Limb (tissue), 2 donors: ENCODE results near the gene TAT.
"Not testable (repeated sequence)": the region's sequence is repeated elsewhere in the genome, so short reads cannot be mapped to it uniquely, and the experiment has no call there.

Experiments
- DNase-seq, 2 donors: peaks; one replicate each; pipeline ENCODE4 v3.0.0-alpha.2; 2016; ENCODE audit errors: extremely low spot score in 2 of 2

The TAT gene

GRCh38 chr16:71576971-71577370 lies at the start of gene TAT:
TSS of gene TAT (minus strand) at chr16:71577092. CDS start at chr16:71576415, 677 bp downstream.
- no peak for DNase-seq

DNA sequence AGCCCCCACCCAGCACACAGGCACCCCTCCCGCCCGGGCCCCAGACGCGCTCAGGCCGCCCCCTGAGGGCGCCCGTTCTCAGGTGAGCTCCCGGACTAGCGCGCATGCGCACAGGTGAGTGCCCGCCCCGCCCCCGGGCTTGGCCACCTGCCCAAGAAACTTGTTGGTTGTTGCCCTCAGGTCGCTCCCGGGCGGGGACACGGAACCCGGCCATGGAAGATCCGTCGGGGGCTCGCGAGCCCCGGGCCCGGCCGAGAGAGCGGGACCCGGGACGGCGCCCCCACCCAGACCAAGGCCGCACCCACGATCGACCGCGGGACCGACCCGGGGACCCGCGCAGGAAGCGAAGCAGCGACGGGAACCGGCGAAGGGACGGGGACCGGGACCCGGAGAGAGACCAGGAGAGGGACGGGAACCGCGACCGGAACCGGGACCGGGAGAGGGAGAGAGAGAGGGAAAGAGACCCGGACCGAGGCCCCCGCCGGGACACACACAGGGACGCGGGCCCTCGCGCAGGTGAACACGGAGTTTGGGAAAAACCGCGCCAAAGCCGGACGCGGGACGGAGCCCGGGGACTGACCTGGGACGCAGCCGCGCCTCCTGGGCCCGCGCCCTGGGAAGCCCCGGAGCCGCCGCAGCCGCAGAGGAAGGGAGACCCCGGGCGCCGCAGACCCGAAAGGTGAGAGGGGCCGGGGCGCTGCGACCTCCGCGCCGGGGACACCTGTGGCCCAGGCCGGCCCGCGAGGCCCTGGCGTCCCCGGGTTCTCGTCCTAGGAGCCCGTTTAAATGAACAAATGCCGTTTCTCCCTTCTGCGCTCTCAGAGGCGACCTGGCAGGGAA lies 49.3 kb upstream of the TAT start, which contains the start of gene MARVELD3:
Gene MARVELD3, plus strand, starts transcription at position 167 of the 840 bp plus-strand sequence. Its CDS starts 46 bp downstream, at position 213.
- DNase-seq, result peak in 1 of 2 donors; percentile 61

GRCh38 chr16:71625113-71625850 lies 48.4 kb upstream of the TAT start:
- no peak for DNase-seq

GRCh38 chr16:71623597-71623996 lies 46.7 kb upstream of the TAT start:
- no peak for DNase-seq

DNA sequence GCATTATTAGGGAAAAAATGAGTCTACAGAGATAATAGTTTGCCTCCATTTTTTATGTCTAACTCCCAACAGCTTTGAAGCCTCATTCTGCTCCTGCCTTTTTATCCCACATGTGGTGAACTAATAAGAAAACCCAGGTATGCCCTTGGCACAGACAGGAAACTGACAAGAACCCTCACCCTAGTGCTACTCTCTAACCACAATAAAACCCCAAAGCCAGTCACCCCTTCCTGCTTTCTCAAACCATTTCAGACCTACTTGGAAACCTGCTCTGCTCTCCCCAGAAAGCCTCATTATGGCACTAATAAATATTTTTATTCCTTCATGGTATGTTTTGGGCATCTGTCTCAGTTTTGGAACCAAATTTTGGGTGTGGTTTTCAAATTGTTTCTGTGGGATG lies 45.2 kb upstream of the TAT start:
- DNase-seq, result no peak

DNA sequence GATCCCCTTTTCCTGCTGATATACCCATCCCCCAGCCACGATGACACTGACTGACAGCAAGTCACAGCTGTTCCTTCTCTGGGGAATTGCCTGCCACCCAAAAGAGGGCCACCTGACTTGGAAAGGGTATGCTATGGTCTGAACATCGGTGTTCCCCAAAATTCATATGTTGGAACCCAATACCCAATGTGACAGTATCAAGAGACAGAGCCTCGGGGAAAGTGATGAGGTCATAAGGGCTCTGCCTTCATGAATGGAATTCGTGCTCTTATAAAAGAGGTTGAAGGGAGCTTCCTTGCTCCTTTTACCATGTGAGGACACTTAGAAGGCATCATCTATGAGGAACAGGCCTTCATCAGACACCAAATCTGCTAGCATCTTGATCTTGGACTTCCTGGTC lies 41.5 kb upstream of the TAT start:
- DNase-seq, result no peak

GRCh38 chr16:71614956-71615355 lies 38.1 kb upstream of the TAT start:
- not testable (repeated sequence) for DNase-seq

DNA sequence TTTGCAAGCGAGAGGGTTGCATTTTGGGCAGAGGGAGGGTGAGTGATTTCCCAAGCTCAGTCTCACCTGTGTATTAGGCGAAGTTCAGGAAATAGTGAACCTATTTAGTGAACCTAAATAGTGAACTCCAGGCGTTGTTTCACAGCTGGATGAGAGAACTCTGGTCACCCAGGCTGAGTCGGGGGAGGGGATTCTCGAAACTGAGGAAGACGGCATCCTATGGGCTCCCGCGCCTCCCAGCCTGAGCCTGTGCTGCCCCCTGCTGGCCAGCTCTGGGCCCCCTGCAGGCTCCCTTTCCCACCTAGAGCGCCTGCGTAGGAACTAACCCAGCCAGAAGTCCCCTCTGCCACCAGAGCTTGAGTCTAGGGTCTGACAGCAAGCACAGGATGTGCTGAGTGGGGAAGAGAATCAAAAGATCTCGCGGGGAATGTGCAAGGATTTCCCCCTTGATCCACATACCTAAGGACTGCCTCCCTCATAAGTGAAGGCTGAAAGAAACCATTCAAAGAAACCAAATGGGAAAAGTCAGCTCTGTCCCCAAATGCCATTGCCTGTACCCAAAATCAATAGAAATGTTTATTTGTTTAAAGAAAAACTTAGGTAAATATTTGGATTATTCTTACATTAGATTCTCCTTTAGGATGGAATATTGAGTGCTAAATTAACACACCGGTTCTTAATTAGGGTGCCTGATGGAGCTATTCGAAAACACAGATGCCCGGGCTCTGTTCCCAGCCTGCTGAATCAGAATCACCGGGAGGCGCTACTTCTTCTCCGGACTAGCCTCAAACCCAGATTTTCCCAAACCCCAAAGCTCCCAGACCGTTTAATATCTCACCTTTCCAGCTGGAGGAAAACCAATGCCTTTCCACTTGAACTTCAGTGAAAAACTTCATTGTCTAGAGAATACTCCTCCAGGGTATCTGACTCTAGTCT lies 34.3 kb upstream of the TAT start:
- DNase-seq, result peak; percentile 26 to 86

DNA sequence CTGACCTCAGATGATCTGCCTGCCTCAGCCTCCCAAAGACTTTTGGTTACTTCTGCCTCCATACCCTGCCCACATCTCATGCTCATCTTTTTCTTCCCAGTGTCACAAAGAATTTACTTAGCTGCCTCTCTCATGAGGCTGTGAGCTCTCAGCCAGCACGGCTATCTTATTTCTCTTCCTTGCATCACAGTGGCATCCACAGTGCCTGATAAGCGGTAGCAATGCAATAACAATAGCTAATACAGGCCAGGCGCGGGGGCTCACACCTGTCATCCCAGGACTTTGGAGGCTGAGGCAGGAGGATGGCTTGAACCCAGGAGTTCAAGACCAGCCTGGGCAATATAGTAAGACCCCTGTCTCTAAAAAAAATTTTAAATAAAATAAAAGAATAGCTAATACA lies 33.6 kb upstream of the TAT start:
- no peak for DNase-seq

DNA sequence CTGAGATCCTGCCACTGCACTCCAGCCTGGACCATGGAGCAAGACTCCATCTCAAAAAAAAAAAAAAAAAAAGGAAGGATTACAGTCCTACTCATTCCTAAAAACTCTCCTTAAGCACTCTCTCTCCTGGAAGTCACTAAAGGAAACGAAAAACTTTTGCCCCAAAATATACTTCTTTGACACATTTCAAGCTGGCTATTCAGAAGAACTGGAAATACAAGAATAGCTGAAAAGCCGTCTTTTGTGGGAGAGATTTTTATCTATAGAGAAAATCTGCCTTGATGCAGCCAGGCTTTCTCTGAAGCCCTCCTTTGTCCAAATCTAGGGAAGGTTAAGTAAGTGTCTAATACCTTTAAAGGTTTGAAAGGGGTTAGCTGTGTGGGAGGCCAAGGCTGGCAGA lies 32.2 kb upstream of the TAT start:
- no peak for DNase-seq

DNA sequence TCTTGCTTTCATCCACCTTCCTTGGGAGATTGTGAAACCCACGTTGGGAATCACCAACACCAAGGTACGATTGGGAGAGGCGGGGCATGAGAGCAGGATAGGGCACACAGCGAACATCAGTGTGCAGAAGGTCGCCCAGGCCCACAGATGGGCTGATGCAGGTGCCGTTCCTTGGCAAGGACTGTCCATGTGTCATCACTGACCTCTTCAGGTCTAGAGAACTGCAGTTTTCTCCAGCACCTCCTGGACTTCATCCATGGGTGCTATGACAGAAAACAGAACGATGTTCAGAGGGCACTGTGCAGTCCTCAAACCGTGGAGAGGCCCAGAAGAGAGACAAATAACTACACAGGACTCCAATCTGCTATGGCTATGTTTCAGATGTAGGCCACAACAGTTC lies 23.9 kb upstream of the TAT start:
- no peak for DNase-seq

DNA sequence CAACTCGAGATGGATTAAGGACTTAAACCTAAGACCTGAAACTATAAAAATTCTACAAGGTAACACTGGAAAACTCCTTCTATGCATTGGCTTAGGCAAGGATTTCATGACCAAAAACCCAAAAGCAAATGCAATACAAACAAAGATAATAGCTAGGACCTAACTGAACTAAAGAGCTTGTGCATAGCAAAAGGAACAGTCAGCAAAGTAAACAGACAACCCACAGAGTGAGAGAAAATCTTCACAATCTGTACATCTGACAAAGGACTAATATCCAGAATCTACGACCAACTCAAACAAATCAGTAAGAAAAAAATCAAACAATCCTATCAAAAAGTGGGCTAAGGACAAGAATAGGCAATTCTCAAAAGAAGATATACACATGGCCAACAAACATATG lies 21.5 kb upstream of the TAT start:
- DNase-seq, result not testable (repeated sequence)

DNA sequence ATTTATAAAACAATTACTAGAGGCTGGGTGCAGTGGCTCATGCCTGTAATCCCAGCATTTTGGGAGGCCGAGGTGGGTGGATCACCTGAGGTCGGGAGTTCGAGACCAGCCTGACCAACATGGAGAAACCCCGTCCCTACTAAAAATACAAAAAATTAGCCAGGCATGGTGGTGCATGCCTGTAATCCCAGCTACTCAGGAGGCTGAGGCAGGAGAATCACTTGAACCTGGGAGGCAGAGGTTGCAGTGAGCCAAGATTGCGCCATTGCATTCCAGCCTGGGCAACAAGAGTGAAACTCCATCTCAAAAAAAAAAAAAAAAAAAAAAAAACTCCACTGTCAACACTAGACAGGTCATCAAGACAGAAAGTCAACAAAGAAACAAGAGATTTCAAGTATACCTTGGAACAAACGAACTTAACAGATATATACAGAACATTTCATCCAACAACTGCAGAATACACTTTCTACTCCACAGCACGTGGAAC lies 18.5 kb upstream of the TAT start:
- DNase-seq, result not testable (repeated sequence)

- DNase-seq, result no peak
These were observed 17.2 kb upstream of the TAT start for GRCh38 chr16:71594000-71594646.

DNA sequence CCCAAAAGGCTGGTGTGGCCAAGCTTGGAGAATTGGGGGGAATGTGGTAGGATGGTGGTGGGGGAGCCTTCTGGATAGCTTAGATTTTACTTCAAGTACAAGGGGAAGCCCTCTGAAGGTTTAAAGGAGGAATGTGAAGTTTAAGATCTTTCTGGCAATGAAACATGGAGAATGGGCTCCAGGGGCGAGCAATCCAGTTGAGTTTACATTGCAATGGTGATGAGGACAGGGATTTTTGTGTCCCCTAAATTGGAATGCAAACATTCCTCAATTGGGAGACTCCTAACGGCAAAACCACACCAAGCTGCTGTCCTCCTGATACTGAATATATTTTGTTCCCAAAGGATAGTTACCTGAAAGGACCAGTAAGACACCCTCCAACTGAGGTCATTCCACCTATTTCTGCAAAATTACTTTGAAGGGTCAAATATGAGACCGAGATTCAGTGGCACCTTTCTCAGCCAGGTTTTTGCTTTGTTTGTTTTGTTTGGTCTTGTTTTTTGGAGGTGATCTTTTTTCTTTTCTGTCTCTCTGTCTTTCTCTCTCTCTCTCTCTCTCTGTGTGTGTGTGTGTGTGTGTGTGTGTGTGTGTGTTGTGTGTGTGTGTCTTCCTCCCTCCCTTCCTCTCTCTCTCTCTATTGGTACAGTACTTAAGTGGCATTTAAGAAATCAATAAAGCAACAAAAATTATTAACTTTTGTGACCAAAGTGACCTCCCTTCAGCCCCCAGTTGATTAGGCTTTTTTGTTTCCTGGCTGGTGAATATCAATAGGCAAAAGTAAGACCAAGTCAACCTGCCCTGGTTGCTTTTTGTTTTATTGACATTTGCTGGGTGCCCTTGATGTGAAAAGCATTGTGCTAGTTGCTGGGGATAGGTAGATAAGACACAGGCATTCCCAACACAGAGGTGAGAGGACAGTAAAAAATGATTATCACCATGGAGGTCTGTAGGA lies 16.4 kb upstream of the TAT start:
- DNase-seq, result no peak

DNA sequence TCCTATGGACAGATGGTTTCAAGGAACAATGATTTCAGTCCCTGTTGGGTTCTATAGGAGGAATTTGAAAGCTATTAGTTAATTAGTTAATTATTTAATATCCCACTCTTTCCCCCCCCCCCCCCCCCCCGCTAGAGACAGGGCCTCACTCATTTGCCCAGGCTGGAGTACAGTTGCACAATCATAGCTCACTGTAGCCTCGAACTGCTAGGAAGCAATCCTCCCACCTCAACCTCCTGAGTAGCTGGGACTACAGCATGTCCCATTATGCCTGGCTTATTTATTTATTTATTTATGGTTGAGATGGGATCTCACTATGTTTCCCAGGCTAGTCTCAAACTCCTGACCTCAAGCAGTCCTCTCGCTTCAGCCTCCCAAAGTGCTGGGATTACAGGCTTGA lies 15.0 kb upstream of the TAT start:
- DNase-seq, result no peak

GRCh38 chr16:71590584-71590983 lies 13.7 kb upstream of the TAT start:
- DNase-seq, result no peak

- DNase-seq, result not testable (repeated sequence)
These were observed 13.2 kb upstream of the TAT start for GRCh38 chr16:71590071-71590470.

- DNase-seq, result not testable (repeated sequence)
These were observed 12.4 kb upstream of the TAT start for GRCh38 chr16:71589334-71589733.

DNA sequence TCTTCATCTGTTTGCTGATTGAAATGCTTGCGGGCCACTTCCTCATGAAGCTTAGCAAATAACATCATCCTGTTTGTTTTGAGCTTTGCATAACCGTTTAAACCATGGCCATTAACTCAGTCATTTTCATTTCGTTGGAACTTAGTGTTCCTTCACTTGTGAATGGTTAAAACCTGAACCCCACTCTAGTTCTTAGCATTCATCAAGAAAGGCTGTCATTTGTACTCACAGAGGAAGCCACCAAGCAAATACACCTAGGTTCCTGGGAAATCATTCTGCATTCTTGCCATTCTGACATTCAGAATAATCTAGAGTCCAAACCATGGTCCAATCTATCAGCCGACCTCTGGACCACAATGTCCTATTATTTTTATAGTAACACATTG lies 8.4 kb upstream of the TAT start:
- no peak for DNase-seq
